HG03025 (cell line): ENCODE measurements around the gene ROGDI.
"Not testable (repeated sequence)": the region's sequence is repeated elsewhere in the genome, so short reads cannot be mapped to it uniquely, and the experiment has no call there.

Experiments used
- ATAC-seq: cut with Tn5 transposase; IDR thresholded peaks from one replicate; pipeline ENCODE4 v1.9.1; 2021; ENCODE audit warnings: mild to moderate bottlenecking, moderate library complexity; ENCODE audit not compliant: unreplicated experiment, low FRiP score

The ROGDI gene

GRCh38 chr16:4795181-4795827, 7.1 kb downstream of the ROGDI start, which contains the start of gene SMIM22:
Gene SMIM22 (plus strand): TSS chr16:4795369. CDS start chr16:4795735, 366 bp downstream.
- no peak for ATAC-seq

GRCh38 chr16:4792951-4793513, 9.4 kb downstream of the ROGDI start:
- no peak for ATAC-seq

GRCh38 chr16:4790871-4791270, 11.6 kb downstream of the ROGDI start:
- ATAC-seq, result no peak

- ATAC-seq, result no peak
These were observed 12.2 kb downstream of the ROGDI start for GRCh38 chr16:4790261-4790660.

- no peak for ATAC-seq
These were observed 13.5 kb downstream of the ROGDI start for GRCh38 chr16:4788910-4789309.

GRCh38 chr16:4788489-4788889, 13.9 kb downstream of the ROGDI start:
- ATAC-seq, result no peak

GRCh38 chr16:4787627-4788482, 14.6 kb downstream of the ROGDI start, which contains the start of gene SEPTIN12:
Gene SEPTIN12 (minus strand): TSS chr16:4788345. CDS start chr16:4787645, 700 bp downstream.
- no peak for ATAC-seq

GRCh38 chr16:4787068-4787467, 15.4 kb downstream of the ROGDI start:
- ATAC-seq, result no peak

GRCh38 chr16:4785758-4786433, 16.5 kb downstream of the ROGDI start:
- ATAC-seq, result no peak

GRCh38 chr16:4784444-4784987, 17.9 kb downstream of the ROGDI start:
- ATAC-seq, result not testable (repeated sequence)

GRCh38 chr16:4783951-4784336, 18.5 kb downstream of the ROGDI start:
- ATAC-seq, result no peak

GRCh38 chr16:4783251-4783950, 19.0 kb downstream of the ROGDI start:
- ATAC-seq, result no peak

GRCh38 chr16:4780235-4780634, 22.2 kb downstream of the ROGDI start:
- no peak for ATAC-seq

GRCh38 chr16:4778050-4778392, 24.4 kb downstream of the ROGDI start:
- no peak for ATAC-seq

- no peak for ATAC-seq
These were observed 24.9 kb downstream of the ROGDI start for GRCh38 chr16:4777339-4778049.

GRCh38 chr16:4776141-4776705, 26.2 kb downstream of the ROGDI start:
- ATAC-seq, result no peak

- no peak for ATAC-seq
These were observed 27.4 kb downstream of the ROGDI start for GRCh38 chr16:4775005-4775404.

GRCh38 chr16:4772351-4772750, 30.1 kb downstream of the ROGDI start:
- no peak for ATAC-seq

- no peak for ATAC-seq
These were observed 30.8 kb downstream of the ROGDI start for GRCh38 chr16:4771646-4772045.
